OCI-M2 (cell line): ENCODE data around the gene CDHR1.

ENCODE experiments used
- DNase-seq: peaks from one replicate; lab custom pipeline; 2025; ENCODE audit not compliant: unreplicated experiment; lab: John Stamatoyannopoulos, UW

The CDHR1 gene

DNA sequence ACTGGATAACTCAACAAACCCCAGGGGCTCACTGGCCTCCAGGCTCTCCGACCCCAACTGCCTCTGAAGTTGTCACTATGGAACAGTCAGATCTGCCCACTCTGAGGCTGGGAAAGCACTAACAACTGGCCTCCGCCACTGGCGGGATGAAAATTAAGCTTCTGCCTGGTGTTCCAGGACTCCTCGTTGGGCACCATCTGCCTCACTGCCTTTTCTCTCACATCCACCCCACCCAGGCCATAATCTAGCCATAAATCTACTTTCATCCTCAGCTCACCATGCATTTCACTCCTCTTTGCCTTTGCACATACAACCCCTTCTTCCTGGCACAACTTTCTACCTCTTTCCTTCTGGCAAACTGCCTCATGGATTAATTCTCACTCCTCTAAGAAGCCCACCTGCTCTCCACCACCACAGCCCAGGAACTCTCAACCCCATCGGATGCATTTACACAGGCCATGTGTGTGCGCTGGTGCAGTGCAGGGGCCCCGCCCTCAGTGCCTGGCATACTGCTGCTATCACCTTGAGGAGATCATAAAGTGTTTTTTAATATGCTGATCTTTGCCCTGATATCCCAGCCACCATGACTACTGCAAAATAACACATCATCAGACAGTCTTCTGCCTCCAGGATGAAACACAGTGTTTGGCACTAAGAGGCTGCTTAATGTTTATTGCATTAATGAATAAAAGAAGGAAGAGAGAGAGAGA, 4.0 kb downstream of the CDHR1 start:
- no peak for DNase-seq

DNA sequence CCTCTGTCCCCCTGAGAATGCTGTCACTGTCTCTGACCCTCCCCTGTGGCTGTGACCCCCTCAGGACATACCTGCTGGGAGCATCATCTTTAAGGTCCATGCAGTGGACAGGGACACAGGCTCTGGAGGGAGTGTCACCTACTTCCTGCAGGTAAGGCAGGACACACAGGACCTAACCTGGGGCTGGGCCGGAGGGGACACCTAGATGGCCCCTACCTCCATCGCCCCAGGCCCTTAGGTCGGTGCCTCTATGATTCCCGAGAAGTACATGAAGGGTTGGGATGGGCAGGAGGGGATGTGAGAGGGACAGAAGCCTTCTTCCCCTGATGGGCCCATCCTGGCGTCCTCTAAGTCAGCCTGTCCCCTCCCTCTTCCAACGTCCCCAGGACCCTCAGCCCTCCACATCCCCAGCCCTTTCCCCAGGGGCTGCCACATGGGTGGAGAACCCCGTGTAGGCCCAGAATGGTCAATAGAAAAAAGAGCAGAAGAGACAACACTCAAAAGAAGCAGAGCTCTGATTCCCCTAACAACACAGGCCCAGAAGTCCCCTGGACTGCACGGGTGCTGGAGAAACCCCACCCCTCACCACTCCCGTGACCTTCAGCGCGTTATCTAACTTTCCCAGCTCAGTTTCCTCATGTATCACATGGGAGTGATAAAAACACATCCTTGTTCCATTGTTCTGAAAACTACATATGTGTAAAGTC, 6.4 kb downstream of the CDHR1 start:
- no peak for DNase-seq

DNA sequence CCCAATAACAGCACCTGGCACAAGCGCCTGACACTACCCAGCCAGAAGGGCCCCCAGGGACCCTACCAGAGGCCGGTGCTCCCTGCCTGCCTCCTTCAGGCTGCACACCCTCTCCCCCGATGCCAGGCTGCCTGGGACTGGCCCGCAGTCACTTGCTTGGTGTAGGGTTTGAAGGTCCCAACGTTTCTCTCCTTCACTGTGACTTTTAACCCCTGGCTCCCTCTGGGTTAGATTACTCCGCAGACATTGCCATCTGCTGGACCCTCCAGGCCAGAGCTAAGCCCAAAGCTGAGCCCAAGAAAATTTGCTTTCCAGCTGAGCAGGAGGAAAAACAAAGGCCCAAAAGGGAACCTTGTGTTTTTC, 6.9 kb downstream of the CDHR1 start:
- no peak for DNase-seq

DNA sequence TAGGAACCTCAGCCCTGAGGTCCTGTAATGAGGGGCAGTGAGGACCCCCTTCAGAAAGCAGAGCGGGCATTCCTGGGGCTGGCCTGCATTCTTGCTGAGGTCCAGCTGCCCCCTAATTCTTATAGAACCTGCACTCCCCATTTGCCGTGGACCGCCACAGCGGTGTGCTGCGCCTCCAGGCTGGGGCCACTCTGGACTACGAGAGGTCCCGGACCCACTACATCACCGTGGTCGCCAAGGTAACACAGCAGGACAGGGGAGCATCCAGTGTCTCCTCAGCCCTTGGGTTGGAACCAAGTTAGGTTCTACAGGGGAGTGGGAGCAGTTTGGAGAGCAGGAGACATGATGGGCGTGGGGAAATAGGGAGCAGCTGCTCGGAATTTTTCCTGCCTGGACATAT, 7.3 kb downstream of the CDHR1 start:
- no peak for DNase-seq

DNA sequence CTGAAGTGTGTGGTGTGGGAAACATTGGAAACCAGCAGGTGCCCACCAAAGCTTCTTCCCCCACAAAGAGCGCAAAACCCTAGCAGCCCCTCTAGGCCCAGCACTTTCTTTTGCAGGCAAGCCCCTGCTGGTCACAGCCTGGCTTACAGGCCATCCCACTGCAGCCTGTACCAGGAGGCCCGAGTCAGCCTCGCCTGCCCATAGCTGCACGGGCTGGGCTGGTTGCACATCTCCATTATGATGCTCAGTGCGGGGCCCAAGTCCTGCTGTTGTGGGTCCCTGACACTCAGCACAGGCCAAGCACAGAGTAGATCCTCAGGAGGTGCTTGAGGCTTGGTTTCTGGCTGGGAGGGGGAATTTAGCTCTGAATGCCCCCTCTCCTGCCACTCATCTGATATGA, 8.0 kb downstream of the CDHR1 start:
- DNase-seq = no peak

DNA sequence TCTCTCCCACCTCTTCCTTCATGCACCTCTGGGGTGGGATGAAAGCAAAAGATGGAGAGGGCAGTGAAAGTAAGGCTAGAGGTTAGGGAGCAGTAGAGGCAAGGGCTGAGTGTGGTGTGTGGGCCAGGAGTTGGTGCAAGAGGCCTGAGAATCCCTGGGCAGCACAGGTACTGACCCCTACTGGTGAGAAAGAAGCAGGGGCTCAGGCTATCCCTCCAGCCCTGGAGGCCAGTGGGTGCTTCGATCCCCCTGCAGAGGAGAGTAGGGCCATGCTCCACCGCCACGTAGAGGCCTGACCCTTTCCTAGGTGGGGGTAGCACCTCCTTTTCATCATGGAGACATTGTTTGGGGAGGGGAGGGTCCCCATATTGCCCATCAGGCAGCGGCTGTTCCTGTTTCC, 9.8 kb downstream of the CDHR1 start:
- DNase-seq = no peak

DNA sequence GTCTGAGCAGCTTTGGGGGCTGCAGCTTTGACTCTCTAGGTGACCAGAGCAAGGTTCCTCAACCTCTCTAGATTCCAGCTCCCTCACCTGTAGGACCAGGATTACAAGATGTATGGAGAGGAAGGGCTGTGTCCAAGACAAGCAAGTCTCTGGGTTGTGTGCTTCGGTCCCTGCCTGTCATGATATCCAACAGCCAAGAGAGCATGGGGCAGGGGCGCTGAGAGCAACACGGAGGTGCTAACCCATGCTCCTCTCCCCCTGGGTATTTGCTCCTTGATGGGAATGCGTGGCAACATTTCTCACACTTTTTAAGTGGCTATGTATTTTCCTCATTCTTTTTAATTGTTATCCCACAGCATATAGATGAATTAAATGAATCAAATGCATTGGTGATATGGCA, 10.3 kb downstream of the CDHR1 start:
- no peak for DNase-seq

DNA sequence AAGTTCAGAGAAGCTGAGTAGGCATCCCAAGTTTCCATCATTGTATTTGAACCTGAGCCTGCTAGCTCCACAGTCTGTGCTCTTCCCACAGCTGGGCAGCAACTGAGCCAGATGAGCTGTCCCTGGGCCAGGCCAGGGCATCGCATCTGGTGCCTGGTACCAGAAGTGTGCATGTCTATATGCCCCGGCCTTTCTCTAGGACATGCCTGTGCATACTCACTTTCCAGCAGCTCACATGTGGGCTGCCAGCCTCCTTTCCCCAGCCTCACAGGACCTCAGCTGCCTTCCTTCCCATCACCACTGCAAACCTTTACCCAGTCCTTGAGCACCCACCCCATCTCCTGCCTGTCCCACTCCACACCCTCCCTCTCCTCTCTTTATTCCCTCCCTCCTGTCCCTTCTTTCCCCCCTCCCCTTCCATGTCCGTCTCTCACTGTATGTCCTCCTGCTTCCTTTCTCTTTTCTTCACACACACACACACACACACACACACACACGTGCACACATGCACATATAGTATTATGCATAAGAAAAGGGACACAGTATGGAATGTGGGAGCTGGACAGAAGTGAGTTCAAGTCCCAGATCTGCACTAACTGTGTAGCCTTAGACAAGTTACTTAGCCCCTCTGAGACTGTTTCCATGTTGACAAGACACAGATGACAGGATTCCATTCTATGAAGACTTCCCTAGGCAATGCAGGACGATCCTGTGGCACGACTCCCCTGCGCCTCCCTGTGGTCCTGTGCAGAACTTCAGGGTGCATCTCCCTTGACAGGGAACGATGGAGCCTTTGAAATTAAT, 10.9 kb downstream of the CDHR1 start:
- DNase-seq = no peak

DNA sequence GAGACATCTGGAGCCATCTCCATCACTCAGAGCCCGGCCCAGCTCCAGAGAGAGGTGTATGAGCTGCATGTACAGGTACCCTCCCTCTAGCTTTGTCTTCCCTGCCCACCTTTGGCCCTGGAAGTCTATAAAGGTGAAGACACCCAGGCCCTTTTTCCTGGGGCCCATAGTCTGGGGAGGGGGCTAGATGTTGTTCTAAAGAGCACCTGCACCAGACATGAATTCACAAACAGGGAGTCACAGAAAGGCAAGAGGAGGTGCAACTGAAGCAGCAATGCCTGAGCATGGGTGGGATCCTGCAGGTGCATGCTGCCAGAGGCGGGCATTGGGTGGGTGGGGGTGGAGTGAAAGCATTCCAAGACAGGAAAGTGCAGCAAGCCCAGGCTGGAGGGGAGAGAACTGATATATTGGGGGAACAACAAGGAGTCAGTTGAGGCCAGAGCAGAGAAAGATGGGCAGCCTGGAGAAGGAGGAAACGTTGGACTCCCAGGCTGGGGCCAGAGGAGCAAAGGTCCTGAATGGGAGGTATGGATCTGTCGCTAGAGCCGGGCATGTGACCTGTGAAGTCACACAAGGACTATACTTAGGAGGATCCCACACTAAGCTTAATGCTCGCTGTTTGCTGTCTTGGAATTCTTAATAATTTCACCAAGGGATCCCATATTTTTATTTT, 11.7 kb downstream of the CDHR1 start:
- DNase-seq = no peak

DNA sequence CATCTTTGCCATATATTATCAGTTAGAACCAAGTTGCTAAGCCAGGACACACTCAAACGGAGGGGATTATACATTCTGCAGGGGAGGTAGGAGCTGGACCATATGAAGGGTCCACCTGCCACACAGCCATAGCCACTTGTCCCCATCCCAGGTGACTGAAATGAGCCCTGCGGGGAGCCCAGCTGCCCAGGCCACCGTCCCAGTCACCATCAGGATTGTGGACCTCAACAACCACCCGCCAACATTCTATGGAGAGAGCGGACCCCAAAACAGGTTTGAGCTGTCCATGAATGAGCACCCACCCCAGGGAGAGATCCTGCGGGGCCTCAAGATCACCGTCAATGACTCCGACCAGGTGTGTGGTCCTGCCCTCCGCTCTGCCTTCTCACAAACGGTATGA, 13.7 kb downstream of the CDHR1 start:
- no peak for DNase-seq

DNA sequence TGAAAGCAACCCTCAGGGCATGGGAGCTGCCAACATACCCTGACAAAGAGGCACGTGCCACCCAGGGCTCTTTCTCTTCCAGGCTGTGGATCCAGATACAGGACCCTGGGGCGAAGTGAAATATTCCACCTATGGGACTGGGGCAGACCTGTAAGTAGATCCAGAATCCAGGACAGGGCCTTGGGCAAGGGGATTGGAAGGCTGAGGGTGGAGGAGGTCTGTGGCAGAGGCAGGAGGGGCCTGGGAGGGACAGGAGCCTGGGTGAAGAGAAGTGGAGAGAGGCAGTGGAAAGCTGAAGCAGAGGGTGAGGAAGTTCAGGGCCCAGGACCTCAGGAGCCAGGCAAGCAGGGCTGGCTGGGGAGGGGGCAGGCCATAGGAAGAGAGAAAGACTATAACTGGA, 17.2 kb downstream of the CDHR1 start:
- no peak for DNase-seq

DNA sequence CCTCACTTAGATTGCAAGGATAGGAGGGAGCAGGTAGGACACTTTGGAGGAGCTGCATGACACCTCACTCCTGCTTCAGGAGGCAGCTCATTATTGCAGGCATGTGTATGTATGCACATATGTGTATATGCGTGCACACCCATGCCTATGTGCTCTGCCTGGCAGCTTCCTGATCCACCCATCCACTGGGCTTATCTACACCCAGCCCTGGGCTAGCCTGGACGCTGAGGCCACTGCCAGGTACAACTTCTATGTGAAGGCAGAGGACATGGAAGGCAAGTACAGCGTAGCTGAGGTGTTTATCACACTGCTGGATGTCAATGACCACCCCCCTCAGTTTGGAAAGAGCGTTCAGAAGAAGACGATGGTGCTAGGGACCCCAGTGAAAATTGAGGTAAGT, 17.7 kb downstream of the CDHR1 start:
- no peak for DNase-seq

DNA sequence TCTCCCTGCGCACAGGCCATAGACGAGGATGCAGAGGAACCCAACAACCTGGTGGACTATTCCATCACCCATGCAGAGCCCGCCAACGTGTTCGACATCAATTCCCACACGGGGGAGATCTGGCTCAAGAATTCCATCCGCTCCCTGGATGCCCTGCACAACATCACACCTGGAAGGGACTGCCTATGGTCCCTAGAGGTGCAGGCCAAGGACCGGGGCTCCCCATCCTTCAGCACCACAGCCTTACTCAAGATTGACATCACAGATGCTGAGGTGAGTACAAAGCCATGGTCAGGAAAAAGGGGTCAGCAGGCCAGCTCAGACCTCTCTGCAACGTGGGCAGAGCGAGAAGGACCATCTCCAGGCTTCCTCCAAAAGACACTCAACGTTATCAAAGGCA, 18.7 kb downstream of the CDHR1 start:
- no peak for DNase-seq

DNA sequence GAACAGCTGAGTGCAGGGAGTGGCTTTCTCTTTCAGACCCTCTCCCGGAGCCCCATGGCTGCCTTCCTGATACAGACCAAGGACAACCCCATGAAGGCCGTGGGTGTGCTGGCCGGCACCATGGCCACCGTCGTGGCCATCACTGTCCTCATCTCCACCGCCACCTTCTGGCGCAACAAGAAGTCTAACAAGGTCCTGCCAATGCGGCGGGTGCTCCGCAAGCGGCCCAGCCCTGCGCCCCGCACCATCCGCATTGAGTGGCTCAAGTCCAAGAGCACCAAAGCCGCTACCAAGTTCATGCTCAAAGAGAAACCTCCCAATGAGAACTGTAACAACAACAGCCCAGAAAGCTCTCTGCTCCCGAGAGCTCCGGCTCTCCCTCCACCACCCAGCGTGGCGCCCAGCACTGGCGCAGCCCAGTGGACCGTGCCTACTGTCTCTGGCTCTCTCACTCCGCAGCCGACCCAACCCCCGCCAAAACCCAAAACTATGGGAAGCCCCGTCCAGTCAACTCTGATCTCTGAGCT, 19.8 kb downstream of the CDHR1 start:
- DNase-seq = no peak

DNA sequence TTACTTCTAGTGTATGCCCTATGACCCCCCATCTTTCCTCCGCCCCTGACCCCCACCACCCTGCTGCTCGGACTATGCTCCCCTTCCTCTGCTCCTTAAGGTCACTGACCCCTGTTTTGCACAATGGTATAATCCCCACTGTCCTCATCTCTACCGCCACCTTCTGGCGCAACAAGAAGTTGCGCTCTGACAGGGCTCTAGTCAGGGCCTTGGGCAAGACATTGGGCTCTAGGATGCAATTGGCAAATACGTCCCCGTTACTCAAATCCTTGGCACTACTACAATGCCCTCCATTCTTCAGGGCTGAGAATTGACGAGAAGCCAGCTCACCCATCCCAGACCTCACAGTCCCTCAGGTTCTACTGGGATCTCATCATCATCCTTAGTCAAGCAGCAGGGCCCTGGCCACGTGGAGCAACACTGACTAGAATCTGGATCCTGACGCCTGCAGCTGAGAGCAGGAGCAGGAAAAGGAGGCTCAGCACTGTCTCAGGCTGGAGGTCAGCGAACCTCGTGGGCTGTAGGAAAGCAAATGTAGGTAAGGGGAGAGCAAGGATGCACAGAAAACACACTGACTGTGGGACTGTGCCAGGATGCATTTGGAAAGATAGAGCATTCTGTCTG, 20.4 kb downstream of the CDHR1 start:
- DNase-seq = no peak

DNA sequence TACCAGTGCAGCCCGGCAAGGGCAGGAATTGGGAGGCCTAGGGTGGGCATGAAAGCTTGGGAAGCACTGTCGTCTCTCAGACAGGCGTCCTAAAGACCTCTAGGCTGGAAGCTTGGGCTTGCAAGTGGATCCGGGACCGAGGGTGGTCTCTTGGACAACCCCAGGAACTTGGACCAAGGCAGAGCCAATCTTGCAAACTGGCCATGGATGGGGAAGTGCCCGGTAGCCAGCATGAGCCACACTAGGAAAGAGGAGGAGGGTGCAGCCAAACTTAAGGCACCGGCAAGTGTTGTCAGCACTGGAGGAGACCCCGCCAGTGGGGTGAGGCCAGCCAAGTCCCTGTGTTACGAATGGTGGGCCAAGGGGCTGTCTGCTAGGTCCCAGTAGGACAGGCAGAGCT, 22.5 kb downstream of the CDHR1 start:
- no peak for DNase-seq

DNA sequence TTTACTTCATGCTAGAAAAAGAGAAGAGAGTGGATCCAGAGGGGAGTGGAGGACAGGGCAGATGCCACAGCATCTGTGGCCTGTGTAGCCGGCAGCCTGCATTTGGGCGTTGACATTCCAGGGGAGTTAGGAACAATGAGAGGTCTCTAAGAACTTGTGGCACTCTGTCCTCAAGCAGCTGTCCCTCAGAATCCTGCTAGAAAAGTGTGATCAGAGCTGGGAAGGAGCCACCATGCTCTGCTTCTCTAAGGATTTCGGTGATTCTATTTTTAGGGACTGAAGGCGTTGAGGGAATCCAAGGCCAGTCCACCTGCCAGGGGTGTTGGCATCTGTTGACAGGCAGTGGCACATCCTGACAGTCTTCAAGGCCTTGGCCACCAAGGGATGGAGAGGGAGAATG, 23.4 kb downstream of the CDHR1 start:
- DNase-seq = no peak

DNA sequence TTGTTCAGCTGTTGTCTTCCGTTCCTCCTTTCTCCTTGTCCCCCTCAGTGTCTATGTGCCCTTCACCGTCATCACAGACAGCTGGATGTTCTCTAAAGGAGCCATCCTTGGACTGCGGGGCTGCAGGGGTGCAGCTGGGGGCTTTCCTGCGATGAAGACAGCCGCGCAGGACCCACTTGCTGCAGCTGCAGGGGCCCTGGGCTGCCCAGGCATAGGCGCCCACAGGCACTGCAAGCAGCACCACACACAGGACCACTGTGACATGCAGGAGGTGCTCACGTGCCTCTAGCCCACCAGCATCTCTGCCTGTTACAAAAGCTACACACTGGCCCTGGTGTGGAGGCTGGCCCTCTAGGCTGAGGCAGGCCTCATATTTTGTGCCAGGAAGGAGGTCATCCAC, 27.6 kb downstream of the CDHR1 start:
- no peak for DNase-seq

DNA sequence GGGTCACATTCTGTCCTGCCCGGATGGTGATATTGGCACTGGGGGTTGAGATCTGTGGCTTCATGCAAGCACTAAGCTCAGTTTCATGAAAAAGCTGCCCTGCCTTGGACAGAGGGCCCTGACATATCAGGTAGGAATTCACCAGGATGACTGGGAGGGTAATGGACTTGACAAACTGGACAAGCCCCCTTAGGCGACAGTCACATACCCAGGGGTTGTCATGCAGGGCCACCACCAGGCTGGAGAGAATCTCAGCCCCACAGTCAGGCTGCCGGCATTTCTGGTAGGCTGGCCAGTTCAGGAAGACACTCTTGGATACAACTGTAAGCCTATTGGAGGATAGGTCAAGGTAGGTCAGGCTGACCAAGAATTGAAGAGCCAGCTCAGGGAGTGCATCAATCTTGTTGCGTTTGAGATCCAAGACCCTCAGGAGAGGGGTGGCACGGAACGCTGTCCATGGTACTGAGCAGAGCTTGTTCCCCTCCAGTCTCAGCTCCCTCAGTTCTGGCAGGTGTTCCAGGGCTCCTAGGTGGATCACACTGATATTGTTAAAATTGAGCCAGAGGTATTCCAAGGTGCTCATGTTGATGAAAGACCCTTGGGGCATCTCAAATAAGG, 30.2 kb downstream of the CDHR1 start:
- DNase-seq = no peak

DNA sequence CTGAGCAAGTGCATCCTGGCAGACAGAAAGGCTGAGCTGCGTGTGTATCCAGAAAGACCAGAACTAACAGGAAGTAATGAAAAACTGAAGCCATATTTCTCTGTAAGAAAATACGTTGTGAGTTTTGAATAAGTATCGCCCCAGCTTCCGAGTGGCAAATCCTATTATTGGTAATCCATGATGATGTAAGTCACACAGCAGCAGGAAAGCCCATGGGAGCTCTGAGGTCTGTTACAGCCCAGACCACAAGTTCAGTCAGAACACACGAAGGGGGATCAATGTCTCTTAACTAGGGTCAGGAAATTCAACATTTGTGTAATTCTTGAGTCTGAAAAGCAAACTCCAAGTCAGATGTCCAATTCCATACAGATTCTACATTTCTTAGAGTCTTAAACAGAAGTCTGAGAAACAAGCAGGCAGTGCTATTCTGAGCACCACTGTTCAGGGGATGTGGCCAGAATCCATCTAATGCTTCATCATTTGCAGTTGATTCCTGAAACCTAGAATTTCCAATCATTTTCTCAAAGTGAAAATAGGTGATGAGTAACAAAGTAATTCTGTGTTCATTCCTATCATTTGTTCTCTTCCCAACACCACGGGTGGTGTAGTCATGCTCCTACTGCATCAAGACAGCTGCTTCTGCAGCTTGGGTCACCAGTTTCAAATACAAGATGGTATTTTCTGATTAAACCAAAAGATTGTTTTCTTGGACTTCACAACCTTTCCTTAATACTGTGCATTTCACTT, 31.3 kb downstream of the CDHR1 start, which contains the start of gene LRIT2:
Gene LRIT2 (minus strand): TSS at position 118 of the 747 bp plus-strand sequence. CDS start 24 bp downstream, at position 94.
- DNase-seq = no peak
